Measurements from ENCODE around the gene HAUS7.

Gene HAUS7

DNA sequence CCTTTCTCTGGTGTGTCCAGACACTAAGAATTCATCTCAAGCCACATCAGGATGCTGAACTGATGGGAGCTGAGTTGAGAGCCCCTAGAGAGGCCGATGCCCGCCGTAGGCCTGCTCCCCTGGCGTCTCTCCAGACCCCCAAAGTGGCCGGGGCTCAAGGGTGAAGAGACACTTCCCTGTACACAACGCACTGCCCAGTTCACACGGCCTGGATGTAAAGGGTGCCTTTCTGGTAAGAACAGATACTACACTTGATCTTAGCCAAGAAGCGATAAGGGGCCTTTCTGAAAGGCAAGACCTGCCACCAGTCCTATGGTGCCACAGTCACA, 19.5 kb downstream of the HAUS7 start:
- DNase-seq, result no peak

DNA sequence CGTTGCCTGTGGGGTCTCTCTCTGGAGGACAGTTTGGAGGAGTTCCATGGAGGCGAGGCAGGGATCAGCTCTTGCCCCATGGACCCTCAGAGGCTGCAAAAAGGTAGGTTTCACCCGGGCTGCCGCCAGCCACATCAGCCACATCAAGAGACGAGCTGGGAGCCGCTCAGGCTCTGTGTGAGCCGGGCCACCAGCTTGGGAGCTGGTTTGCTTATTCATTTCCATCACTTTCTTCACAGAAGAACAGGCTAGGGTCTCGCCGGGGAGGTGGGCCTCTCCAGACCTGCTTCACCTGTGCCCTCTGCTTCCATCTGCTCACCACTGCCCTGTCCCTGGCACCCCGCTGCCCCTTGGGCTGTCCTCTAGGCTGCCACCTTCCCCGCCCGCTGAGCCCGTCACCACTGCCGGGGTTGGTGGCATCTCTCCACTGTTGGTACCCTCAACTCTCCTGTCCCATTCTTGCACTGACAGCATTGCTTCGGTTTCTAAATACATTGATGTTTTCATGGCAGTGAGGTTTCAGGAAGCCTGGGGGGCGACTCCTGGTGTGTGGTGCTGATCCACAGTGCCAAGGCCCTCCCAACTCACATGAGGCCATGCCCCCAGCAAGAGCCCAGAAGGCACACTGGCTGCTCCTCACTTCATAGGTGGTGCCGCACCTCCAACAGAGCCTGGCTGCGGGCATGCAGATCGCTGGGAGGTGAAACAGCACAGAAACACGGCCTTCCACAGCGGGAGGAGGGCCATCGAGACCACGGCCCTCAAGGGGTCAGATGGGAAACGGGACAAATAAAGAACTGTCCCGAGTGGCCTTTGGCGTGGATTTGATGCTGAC, 20.0 kb downstream of the HAUS7 start:
- no peak for DNase-seq

DNA sequence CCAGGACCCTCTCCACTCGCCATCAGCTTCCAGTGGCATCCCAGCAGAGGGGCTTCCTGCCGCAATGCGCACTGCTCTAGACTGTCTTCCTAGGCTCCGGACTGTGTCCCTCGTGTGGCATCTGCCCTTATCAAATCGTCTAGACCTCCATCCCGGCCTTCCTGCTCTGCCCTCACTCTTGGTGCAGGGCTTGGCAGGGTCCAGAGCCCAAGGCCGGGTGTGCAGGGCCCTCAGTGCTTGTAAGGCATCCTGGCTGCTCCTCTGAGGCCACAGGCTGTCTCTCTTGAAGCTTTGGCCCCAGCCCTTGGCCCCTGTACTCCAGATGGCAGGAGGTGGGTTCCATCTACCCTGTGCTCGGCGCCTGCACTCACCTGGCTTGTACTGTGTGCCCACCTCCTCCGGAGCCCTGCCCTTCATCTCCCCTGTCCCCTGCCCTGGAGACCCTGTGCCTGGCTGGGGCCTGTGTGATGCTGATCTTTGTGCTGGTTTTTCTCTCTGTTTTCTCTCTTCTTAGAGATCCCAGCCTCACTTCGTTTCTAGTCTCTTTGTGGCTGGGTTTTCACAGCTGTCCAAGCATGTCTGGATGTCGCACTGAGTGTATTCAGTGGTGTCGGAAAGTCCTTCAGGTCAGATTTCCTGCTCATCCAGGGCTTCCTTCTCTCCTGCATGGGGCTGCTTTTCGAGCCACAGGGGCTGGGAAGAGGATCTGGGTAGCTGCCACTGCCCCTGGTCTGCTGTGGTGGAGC, 20.8 kb downstream of the HAUS7 start:
- DNase-seq, result no peak

DNA sequence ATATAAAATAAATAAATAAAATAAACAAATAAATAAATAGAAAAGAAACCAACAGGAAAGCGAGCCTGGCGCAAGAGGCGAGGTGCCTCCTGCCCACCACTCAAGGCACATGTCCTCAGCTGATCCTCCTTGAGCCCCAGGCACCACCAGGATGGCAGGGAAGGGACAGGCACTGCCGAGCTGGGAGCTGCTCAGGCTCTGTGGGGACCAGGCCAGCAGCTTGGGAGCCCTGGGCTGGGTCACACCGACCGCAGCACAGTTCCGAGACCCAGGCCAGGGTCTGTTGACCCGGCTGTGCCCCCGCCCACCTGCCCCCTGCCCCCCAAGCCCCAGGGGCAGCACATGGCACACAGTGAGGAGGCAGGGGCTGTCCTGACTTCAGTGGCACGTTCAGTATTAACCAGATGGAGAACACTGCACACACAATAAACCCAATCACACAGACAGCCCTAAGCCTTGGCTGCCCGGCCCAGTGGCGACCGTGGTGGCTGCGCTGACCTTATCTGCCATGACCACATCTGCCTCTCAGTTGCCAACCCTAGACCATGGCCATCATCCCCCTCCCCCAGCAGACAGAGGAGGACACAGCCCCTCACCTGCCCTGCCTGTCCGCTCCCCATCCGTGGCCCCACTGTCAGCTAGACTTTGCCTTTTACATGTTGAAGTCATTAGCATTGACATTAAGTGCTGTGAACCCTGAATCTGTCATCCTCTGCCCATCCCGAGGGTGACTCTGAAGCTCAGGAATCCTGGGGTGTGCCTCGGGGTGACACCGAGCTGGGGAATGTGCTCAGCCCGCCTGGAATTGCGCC, 21.6 kb downstream of the HAUS7 start:
- DNase-seq, result no peak

DNA sequence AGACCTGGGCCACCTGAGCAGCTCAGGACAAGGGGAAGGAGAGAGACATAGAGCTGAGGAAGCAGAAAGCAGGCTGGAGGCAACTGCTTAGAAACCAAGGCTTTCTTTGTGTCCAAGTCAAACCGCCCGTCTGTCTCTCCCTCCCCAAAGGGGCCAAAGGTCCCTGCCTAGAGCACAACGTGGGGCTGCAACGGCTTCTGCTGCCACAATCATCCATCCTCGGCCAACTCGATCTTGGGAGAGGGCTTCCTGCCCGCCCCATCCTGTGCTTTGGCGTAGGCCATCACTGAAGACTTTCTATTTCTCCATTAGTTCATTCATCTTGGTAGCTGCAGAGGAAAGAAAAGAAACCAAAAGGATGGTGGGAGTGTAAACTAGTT, 22.8 kb downstream of the HAUS7 start:
- DNase-seq, result no peak

DNA sequence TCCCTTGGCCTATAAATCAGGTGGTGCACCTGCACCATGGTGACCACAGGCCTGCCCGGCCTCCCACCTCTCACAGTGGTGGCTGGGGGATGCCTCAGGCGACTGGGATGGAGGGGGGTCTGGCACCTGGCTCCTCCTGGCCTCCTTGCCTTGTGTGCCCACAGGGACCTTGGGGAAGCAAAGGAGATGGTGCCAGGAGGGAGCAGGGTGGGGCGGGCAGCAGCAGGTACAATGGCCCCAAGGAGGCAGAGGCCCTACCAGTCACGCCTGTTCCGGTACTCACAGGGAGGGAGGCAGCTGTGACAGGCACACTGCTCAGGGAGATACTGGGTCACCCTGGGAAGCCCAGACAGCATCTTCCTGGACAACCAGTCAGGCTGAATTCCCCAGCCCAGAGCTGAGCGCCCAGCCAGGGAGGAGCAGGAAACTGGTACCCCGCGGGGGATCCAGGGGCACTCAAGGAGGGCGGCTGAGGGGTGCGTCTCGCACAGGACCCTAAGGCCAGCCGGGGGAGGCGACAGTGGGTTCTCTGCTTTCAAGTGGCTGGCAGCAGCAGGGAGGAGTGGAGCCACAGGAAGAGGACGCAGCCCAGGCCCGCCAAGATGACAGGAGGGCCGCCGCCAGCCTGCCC, 23.3 kb downstream of the HAUS7 start:
- DNase-seq, result no peak

DNA sequence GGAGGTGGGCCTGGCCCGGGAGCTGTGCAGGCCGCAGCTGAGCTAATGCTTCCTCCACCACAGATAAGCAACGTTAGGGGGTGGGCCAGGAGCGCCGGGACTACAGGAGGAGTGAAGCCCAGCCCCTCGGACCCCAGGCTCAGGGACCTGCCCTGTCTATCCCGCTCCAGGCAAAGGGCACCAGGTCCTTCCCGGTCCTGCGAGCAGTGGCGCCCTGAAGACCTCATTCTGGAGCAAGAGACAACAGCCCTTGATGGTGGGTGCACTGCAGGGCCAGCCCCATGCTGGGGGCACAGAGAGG, 23.8 kb downstream of the HAUS7 start:
- no peak for DNase-seq

DNA sequence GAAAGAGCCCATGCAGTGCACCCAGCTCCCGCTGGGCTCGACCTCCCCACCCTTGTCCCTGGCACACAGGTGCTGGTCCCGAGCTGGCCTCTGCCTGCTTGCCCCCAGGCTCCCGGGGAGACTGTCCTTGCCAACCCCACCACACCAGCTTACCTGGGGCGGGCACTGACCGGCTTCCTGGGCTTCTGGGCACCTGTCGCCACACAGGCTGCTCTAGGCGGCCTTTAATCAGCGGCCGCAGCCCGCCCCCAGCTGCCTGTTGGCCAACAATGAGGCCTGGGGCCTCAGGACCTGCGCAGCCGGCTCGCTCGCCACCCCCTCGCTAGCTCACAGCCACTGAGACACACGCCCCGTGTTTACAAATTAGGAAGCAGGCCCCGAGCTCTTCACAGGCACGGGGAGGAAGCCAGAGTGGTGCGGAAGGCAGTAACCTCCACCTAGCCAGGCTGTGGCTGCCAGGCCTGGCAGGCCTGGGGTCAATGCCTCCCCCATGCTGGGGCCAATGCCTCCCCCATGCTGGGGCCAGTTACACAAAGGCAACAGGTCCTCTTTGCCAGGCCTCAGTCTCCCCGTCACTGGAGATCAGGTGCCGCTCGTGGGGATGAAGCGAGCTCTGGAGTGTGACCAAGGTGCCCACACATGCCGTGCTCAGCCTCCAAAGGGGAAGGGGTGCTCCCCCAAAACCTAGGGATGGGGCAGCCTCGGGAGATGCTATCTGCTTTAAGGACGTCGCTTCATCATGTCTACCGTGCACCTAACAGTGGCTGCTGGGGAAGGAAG, 24.3 kb downstream of the HAUS7 start, which contains the start of gene TREX2:
Gene TREX2 (minus strand): TSS at position 201 of the 780 bp plus-strand sequence. CDS start 626 bp downstream, outside the sequence.
- no peak for DNase-seq

DNA sequence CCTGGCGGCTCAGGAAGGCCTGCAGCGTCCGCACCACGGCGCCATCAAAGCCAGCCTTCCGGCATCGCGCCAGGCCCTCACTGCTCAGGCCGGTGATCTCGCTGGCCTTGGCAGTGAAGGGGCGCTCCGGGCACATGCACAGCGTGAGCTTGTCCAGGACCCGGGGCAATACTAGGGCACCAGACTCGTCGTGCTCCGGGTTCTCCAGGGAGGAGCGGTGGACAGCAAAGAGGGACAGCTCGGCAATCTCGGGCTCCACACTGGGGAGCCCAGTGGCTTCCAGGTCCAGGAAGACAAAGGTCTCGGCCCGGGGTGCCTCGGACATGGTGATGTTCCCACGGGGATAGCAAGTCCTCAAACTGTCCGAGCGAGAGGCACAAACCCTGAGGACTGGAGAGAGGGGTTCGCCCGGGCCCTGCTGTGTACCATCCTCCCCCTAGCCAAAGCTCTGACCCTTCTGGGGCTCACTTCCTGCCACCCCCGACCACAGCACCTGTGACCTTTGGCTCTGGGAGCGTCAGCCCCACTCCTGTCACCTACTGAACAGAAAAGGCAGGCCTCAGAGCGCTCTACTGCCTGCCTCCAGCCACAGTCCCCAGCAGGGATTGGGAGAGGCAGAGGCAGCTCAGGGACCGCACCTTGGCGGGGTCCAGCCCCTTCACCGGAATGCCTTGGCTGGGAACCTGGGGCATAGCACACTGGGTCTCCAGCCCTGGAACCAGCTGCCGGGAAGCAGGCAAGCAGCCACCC, 25.1 kb downstream of the HAUS7 start:
- DNase-seq, result no peak

DNA sequence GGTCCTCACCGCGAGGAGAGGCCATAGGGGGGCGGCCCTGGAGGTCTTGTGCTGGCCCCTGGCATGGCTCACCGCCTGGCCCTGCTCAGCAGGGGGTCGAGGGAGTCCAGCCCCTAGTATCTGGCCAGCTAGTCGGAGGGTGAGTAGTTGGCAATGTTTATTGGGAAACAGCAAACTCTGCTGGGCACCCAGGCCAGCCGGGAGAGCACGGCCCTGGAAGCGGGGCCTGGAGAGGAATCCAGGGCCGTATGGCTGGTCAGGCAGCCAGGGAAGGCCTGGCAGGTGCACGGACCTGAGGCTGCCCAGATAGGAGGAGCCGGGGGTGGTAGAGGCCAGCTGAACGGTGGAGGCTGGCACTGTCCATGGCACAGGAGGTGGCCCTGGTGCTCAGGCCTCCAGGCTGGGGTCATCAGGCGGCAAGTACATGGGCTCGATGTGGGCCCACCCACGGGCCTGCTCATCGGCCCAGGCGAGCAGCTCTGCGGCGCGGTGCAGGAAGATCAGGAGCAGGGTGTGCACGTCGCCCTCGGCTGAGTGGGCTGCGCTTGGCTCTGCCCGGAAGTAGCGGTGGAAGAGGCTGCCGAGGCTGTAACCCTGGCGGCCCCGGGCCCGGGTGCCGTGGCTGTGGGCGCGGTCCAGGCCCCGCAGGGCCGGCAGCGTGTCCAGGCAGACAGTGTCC, 25.9 kb downstream of the HAUS7 start:
- no peak for DNase-seq

DNA sequence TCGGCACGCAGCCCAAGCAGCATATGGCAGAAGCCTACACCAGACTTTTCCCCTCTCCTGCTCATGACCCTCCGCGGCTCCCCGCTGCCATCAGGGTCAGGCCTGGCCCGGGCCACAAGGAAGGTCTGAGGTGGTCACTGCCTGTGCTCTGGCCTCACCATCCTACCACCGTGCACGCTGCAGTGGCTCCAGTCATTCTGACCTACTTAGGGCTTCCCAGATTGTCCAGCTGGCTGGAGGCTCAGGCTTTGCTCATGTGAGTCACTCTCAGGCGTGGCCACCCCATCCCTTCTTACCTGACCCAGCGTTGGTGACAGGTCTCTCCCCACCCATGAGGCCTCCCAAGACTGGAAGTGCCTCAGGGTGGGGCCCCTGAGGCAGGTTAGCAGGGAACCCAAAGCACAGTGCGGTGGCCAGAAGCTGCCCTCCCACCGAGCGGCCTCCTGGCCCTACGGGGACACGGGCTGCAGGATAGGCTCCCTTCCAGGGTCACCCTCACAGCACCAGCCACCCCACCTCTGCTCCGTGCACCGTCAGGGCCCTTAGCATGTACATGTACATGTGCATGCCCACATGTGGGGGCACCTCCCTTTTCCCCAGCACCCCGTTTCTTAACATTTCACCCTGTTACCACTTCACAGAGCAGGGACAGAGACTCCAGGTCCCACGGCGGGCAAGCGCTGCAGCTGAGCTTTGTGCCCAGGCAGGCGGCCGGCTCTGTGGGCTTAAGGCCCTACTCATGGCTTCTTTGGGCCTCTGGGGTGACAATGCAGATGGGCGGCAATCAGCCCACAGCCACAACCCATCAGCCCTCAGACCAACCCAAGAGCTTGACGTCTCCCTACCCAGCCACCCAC, 26.7 kb downstream of the HAUS7 start:
- DNase-seq, result no peak

DNA sequence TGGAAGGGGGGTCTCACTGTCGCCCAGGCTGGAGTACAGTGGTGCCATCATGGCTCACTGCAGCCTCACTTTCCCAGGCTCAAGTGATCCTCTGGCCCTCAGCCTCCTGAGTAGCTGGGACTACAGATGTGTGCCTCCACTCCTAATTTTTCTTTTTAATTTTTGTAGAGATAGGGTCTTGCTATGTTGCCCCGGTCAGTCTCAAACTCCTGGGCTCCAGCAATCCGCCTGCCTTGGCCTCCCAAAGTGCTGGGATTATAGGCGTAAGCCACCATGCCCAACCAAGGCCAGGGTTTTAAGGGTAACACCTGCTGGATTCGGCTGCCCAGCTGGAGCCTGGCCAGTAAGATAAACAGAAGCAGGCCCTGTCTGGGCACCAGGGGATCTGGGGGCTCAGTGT, 27.9 kb downstream of the HAUS7 start:
- DNase-seq, result no peak

DNA sequence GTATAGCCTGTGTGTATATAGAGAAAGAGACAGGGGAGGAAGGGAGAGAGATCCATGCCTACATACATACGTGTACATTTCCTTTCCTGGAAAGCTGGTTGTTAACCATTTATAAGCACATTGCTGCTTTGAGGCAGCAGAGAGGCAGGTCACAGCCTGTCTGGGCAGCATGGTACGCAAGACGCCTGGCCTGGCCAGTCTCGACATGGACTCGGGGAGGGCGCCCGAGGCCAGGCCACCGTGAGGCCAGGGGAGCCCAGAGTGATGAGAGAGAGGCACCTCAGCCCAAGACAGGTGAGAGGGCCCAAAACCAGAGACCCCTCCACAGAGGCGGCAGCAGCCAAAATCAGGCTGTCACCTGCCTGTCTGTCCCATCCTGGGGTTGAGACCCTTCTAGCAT, 28.4 kb downstream of the HAUS7 start:
- no peak for DNase-seq

DNA sequence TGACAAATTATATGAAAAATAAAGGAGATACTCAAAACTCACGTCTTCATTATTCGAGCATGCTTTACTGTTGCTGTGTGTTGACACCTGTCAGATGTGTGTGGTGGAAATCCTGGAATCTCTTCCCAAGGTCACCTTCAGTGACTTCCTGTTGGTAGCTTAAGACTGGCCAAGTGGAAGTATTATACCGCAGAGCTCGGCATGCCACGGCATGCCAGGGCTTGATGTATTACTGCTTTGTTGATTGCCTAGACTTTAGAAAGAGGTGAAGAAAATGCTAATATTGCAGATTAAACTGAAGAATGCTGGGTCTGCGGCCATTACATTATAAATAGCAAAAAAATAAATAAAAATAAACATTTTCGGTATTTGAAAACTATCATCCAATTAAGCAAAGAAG, 29.1 kb downstream of the HAUS7 start:
- no peak for DNase-seq

DNA sequence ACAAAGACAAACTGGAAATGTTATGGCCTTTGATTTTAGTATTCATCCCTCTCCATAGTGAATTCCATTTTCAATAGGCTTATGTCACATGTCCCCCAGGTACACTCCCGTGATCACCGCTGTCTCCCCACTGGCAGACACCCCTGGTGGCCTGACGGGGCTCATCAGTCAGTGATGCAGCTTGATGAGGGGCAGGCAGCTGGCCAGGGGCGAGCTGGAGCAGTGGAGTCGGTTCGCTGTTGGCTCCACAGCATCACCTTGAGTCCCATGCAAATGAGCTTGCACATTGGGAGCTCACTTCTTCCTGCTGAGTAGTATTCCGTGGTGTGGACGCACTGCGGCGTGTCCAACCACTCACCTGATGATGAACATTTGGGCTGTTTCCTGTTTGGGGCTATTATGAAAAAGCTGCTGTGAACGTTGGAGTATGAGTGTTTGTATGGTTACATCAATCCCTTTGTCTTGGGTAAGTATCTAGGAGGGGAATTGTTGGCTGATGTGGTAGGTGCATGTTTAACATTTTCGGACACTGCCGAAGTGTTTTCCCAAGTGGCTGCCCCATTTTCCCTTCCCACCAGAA, 29.7 kb downstream of the HAUS7 start:
- no peak for DNase-seq

DNA sequence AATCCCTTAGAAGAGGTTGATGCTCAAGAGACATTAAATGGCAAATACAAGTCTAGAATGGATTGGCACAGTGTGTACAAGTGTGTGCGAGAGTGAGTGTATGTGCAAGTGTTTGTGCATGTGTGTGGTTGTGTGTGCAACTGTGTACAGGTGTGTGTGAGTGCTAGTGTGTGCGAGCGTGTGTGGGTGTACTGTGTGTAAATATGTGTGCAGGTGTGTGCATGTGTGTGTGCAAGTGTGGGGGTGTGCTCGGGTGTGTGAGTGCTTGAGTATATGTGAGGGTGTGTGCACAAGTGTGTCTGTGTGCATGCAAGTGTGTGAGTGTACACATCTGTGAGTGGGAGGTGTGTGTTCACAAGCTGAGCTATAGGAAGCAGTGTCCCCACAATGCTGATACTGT, 30.4 kb downstream of the HAUS7 start:
- no peak for DNase-seq

DNA sequence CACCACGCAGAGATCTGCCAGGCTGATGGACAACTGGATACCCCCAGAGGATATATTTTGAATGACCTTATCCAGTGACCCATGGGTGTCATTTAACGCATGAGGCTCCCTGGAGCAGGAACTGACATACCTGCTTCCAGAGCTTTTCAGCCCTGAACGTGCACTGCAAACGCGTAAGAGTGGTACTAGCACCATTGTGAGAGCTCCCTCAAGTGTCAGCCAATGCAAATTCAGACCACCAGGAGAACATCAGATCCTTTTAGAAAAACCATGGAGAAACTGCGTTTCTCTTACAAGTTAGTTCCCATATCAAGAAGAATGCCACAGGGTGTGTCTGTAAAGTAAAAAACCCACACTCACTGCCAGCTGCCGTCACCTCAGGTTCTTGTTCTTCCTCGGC, 31.8 kb downstream of the HAUS7 start:
- peak; percentile 40 for DNase-seq

DNA sequence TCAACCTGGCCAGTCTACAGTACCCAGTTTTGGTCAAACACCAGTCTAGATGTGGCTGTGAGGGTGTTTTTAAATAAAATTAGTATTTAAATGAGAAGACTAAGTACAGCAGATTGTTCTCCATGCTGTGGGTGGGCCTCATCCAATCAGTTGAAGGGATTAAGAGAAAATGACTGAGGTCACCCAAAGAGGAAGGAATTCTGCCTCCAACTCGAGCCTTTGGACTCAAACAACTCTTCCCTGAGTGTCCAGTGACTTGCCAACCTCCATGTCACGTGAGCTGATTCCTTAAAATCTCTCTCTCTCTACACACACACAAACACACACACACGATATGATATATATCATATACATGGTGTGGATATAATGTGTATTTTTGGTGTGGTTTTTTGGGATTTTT, 34.5 kb downstream of the HAUS7 start:
- no peak for DNase-seq

DNA sequence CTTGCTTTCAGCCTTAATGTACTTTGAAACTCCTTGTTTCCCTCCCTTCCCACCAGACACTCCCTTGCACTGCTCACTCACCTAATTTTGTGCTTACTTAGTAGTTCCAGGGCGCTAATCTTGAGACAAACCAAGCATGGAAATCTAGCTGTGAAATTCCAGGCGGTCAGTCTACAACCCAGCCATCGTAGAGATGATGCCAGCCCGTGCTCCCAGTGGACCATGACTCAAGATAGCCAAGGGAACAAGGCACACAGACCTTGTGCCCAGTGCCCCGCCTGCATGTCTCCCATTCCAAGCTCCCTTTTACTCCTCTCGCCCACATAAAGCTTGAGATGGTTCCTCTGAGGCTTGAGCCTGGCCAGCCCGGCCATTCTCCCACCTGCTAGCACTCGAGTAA, 35.6 kb downstream of the HAUS7 start:
- no peak for DNase-seq

DNA sequence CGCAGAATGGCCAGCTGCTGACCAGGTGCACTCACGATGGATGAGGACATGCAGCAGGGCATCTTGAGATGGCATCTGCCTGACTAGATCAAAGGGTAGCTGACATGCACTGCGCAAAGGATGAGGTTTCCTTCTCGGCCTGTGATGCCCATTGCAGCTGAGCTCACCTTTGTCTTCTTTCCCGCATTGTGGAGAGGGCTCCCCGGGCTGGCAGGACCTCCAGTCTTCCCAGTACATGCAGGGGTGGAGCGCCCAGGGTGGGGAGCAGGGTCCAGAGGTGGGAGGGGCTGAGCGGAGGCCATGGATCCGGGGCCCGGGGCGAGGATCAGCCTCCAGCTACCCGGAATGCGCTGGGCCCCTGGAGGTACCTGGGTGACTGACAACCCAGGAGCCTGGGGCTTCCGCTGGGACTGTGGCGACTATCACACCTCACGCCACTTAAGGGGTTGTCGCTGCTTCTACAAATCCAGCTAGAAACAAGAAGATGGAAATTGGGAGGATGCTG, 36.5 kb downstream of the HAUS7 start:
- DNase-seq, result no peak

Measured in MV-4-11 (cell line).